ENCODE measurements around the gene SLC6A3.

DNA sequence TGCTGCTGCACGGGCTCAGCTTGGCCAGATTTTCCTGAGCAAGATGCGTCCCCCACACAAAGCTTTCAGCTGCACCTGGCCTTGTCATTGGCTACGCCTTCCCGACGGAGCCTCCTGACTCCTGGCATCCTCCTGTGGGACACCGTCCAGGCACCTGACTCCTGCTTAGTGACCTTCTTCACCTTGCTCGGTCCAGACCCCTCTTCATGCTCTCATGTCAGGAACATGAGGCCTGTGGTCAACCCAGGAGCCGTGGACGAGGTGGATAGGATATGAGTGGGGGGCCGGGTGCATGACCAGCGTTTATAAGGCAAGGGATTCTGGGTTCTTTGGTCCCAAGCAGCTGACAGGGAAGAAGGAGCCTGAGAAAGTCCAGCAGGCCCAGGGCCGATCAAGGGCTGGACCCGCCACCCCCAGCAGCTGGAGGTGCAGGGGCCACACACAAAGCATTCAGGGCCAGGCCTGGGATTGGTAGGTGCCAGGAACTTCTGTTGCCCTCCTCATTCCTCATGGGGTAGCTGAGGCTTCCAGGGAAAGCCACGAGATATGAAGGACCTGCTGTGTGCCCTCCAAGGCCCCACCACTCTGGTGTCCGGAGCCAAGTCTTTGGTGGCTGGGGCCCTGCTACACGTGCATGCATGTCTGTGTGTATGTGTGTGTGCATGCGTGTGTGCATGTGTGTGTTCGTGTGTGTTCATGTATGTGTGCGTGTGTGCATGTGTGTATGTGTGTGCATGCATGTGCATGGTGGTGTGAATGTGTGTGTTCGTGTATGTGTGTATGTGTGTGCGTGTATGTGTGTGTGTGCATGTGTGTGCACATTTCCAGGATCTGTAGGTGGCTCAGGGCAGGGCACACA is 34.9 kb downstream of the SLC6A3 start:
- TF ChIP-seq, protein P1, sequence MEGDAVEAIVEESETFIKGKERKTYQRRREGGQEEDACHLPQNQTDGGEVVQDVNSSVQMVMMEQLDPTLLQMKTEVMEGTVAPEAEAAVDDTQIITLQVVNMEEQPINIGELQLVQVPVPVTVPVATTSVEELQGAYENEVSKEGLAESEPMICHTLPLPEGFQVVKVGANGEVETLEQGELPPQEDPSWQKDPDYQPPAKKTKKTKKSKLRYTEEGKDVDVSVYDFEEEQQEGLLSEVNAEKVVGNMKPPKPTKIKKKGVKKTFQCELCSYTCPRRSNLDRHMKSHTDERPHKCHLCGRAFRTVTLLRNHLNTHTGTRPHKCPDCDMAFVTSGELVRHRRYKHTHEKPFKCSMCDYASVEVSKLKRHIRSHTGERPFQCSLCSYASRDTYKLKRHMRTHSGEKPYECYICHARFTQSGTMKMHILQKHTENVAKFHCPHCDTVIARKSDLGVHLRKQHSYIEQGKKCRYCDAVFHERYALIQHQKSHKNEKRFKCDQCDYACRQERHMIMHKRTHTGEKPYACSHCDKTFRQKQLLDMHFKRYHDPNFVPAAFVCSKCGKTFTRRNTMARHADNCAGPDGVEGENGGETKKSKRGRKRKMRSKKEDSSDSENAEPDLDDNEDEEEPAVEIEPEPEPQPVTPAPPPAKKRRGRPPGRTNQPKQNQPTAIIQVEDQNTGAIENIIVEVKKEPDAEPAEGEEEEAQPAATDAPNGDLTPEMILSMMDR (conservative IDR thresholded peaks at IDR 0.05 in 1 of 2, IDR thresholded peaks at IDR 0.05 in 1 of 2; ENCODE audit: extremely low read depth in 1 of 2, insufficient read depth in 1 of 2, low read depth in 1 of 2, low read length in 2 of 2) = no peak
- TF ChIP-seq EZH2 (IDR thresholded peaks at IDR 0.05; ENCODE audit: borderline replicate concordance, low read length) = no peak
